Smooth muscle cell (in vitro differentiated cells): ENCODE results near the gene ATAD3B. TPM values are rescaled to one million over a fixed set of nuclear protein-coding genes. Genes with fewer than 3 reads are reported as not detected.

ENCODE experiments used
- DNase-seq: peaks from one replicate; lab custom pipeline; 2025; ENCODE audit not compliant: unreplicated experiment; lab: John Stamatoyannopoulos, UW
- H2AFZ ChIP-seq: fragments of 200-600 bp; sonication (generic); 2 replicates; pipeline ENCODE4 v1.6.0; 2016; ENCODE audit warnings: antibody characterized with exemption, low read depth, mild to moderate bottlenecking
- H3F3A ChIP-seq: fragments of 200-600 bp; sonication (generic); 2 replicates; pipeline ENCODE4 v1.6.0; 2017; ENCODE audit warnings: antibody characterized with exemption, low read depth
- H3K27ac ChIP-seq: fragments of 200-600 bp; sonication (generic); 2 replicates; pipeline ENCODE4 v1.5.1; 2016; ENCODE audit warnings: low read depth, mild to moderate bottlenecking
- H3K27me3 ChIP-seq: fragments of 200-600 bp; sonication (generic); 2 replicates; pipeline ENCODE4 v1.6.1; 2016; ENCODE audit warnings: low read depth, mild to moderate bottlenecking
- H3K36me3 ChIP-seq: fragments of 200-600 bp; sonication (generic); 2 replicates; pipeline ENCODE4 v1.5.1; 2016; ENCODE audit warnings: low read depth
- H3K4me1 ChIP-seq: fragments of 200-600 bp; sonication (generic); 2 replicates; pipeline ENCODE4 v1.5.1; 2016; ENCODE audit warnings: low read depth
- H3K4me2 ChIP-seq: fragments of 200-600 bp; sonication (generic); 2 replicates; pipeline ENCODE4 v1.6.0; 2016; ENCODE audit warnings: mild to moderate bottlenecking
- H3K4me3 ChIP-seq: fragments of 200-600 bp; sonication (generic); 2 replicates; pipeline ENCODE4 v1.5.1; 2016; ENCODE audit warnings: mild to moderate bottlenecking
- H3K79me2 ChIP-seq: fragments of 200-600 bp; sonication (generic); 2 replicates; pipeline ENCODE4 v1.6.0; 2016; ENCODE audit warnings: low read depth, mild to moderate bottlenecking
- H3K9ac ChIP-seq: fragments of 200-600 bp; sonication (generic); 2 replicates; pipeline ENCODE4 v1.6.0; 2016; ENCODE audit warnings: low read depth
- H3K9me3 ChIP-seq: fragments of 200-600 bp; sonication (generic); replicated peaks from 2 replicates; pipeline ENCODE4 v1.5.1; 2016; ENCODE audit warnings: low read depth
- H4K20me1 ChIP-seq: fragments of 200-600 bp; sonication (generic); 2 replicates; pipeline ENCODE4 v1.6.0; 2016; ENCODE audit warnings: low read depth
- WGBS: methylation state at CpG from one replicate; pipeline ENCODE4 v1.1.7; 2016; ENCODE audit warnings: low lambda C conversion rate; 5-methylcytosine and 5-hydroxymethylcytosine counted together
- polyA plus RNA-seq: library from polyadenylated mRNA; unstranded; fragments of >200 nt; fragmentation: Nextera tagmentation; extraction: Ambion mirVana; gene quantifications from 2 replicates; pipeline ENCODE4 v1.2.1, GENCODE V29; 2016
- total RNA-seq: library from RNA; depleted of rRNA; stranded (reverse); fragments of >200 nt; gene quantifications from 2 replicates; pipeline ENCODE4 v1.2.3, GENCODE V29; 2014
- TF ChIP-seq, protein P1 (sequence below): fragments of 200-600 bp; sonication (generic); IDR thresholded peaks from 2 replicates; pipeline ENCODE4 v1.5.1; 2017; ENCODE audit warnings: borderline replicate concordance, mild to moderate bottlenecking, antibody characterized with exemption; ENCODE audit not compliant: insufficient read depth, poor library complexity, severe bottlenecking

The ATAD3B gene
- total and polyA plus RNA-seq, 2 experiments from 2014 or later: 8.6 to 20.2 TPM

DNA sequence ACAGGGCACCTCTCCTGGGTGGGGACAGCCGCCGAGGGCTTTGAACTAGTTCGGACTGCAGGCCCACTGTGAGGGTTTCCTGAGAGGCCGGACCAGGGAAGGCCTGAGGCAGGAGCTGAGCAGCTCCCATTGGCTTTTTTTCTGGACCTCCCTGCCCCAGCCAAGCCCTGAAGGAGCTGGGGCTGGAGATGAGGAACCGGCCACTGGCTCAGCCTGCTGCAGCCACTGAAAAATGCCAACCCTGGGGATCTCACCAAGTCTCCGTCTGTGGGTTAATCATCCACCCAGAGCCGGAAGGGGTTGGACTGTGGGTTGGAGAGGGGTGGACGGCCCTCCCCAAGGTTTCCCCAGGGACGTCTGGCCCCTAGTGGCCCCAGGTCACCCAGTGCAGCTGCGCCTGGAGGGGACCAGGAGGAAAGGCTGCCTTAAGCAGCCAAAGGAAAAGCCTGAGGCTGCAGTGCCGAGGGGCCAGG, 33.6 kb upstream of the ATAD3B start:
- Histone ChIP-seq H3K4me1 (peaks cover 31% of the 10 kb centered on the region), H3K9ac (no peak overlapping the region), H4K20me1 (peaks cover 26% of the 10 kb centered on the region), H3K36me3 (no peaks in the 10 kb centered on the region), H3K9me3 (no peaks in the 10 kb centered on the region), H3K4me3 (no peak overlapping the region), H3F3A (peaks cover 14% of the 10 kb centered on the region), H3K79me2 (peaks cover 16% of the 10 kb centered on the region), H3K4me2 (peak overlapping the region; percentile 97), H3K27ac (no peak overlapping the region), H2AFZ (no peak overlapping the region), H3K27me3 (no peaks in the 10 kb centered on the region)
- TF ChIP-seq, protein P1, sequence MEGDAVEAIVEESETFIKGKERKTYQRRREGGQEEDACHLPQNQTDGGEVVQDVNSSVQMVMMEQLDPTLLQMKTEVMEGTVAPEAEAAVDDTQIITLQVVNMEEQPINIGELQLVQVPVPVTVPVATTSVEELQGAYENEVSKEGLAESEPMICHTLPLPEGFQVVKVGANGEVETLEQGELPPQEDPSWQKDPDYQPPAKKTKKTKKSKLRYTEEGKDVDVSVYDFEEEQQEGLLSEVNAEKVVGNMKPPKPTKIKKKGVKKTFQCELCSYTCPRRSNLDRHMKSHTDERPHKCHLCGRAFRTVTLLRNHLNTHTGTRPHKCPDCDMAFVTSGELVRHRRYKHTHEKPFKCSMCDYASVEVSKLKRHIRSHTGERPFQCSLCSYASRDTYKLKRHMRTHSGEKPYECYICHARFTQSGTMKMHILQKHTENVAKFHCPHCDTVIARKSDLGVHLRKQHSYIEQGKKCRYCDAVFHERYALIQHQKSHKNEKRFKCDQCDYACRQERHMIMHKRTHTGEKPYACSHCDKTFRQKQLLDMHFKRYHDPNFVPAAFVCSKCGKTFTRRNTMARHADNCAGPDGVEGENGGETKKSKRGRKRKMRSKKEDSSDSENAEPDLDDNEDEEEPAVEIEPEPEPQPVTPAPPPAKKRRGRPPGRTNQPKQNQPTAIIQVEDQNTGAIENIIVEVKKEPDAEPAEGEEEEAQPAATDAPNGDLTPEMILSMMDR: no peak
- WGBS: 48% methylated on average over 11 of the region's 11 CpGs
- DNase-seq: no peak

DNA sequence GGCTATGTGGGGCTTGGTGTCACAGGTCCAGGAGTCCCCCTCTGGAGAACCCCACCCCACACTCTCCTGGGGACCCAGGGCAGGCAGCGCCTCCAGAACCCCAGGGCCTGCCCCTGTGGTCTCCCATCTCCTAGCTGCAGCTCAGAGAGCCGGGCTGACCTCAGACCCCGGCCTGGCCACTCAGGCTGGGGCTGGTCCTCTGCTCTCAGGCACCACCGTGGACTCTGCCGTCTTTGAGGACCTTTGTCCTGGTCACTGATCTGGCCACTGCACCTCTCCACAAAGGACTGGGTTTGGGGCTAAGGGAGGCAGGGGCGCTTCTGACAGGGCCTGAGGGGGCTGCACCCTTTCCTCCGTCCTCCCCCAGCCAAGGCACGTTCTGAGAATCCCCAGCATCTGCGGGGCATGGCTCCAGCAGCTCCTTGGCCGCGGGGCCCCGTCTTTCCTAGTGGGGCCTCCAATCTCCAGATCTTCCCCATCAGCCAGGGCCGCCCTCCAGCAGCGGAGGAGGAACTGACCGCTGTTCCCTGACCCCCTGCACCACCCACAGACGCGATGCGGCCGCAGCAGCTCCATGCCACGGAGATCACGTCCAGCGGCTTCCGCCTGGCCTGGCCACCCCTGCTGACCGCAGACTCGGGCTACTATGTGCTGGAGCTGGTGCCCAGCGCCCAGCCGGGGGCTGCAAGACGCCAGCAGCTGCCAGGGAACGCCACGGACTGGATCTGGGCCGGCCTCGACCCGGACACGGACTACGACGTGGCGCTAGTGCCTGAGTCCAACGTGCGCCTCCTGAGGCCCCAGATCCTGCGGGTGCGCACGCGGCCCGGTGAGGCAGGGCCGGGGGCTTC, 32.8 kb upstream of the ATAD3B start:
- Histone ChIP-seq H3K27ac (no peak overlapping the region), H3K27me3 (no peaks in the 10 kb centered on the region), H3F3A (peaks cover 14% of the 10 kb centered on the region), H3K9ac (no peak overlapping the region), H3K4me2 (peak overlapping the region; percentile 97), H3K79me2 (peaks cover 16% of the 10 kb centered on the region), H4K20me1 (peaks cover 26% of the 10 kb centered on the region), H3K36me3 (no peaks in the 10 kb centered on the region), H3K4me3 (no peak overlapping the region), H3K9me3 (no peaks in the 10 kb centered on the region), H3K4me1 (peaks cover 23% of the 10 kb centered on the region), H2AFZ (no peak overlapping the region)
- WGBS: 96% methylated on average over 44 of the region's 45 CpGs
- TF ChIP-seq, protein P1: no peak
- DNase-seq: no peak

DNA sequence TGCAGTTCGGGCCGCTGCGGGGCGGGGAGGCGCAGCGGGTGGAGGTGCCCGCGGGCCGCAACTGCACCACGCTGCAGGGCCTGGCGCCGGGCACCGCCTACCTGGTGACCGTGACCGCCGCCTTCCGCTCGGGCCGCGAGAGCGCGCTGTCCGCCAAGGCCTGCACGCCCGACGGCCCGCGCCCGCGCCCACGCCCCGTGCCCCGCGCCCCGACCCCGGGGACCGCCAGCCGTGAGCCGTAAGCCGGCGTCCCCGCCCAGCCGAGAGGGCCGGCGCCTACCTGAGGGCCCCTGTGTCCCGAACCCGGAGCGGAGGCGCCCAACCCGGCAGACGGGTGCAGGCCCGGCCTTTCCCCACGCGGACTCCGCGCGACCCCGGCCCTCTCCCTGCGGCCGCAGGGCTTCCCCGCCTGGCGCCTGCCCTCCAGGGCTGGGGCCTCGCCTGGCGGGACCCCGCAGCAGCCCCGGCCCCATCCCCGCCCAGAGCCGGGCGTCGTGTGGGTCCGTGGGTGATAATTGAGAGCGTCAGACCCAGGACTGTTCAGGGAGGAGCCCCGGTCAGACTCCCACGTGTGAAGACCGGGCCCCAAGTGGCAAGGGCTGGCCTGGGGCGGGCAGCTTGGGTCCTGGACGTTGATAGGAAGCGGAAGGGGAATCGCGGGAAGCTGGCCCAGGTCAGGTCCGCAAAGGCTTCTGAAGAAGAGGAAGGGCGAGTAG, 31.9 kb upstream of the ATAD3B start:
- Histone ChIP-seq H2AFZ (no peak overlapping the region), H3K79me2 (peaks cover 16% of the 10 kb centered on the region), H3K27me3 (no peaks in the 10 kb centered on the region), H3F3A (peaks cover 6% of the 10 kb centered on the region), H3K27ac (no peak overlapping the region), H3K36me3 (no peaks in the 10 kb centered on the region), H3K4me2 (no peak overlapping the region), H3K4me1 (peaks cover 14% of the 10 kb centered on the region), H4K20me1 (peaks cover 26% of the 10 kb centered on the region), H3K9me3 (no peaks in the 10 kb centered on the region), H3K4me3 (no peak overlapping the region), H3K9ac (no peak overlapping the region)
- no peak for DNase-seq
- WGBS: 97% methylated on average over 25 of the region's 82 CpGs
- TF ChIP-seq, protein P1: no peak
